Neural cell (in vitro differentiated cells): Measurements from ENCODE around the gene ATF2. TPM values are rescaled to one million over a fixed set of nuclear protein-coding genes. Genes with fewer than 3 reads are reported as not detected.

Experiments
- H2AFZ ChIP-seq: fragments of 200-600, 300-800 bp; sonication (generic), shearing (Covaris generic); 2 replicates; pipeline ENCODE4 v1.6.0; 2014; ENCODE audit warnings: low read depth, mild to moderate bottlenecking, antibody characterized with exemption, low read length, moderate library complexity
- H3F3A ChIP-seq: fragments of 200-600 bp; shearing (Covaris generic); 2 replicates; pipeline ENCODE4 v1.6.1; 2016; ENCODE audit warnings: mild to moderate bottlenecking, moderate library complexity, mixed read lengths, antibody characterized with exemption, low read length; ENCODE audit not compliant: insufficient read depth, poor library complexity, severe bottlenecking
- H3K27ac ChIP-seq: fragments of 200-600, 300-800 bp; sonication (generic), shearing (Covaris generic); 2 replicates; pipeline ENCODE4 v1.5.1; 2014; ENCODE audit warnings: mild to moderate bottlenecking, low read length, moderate library complexity
- H3K27me3 ChIP-seq: fragments of 300-800, 200-600 bp; sonication (generic), shearing (Covaris generic); 2 replicates; pipeline ENCODE4 v1.6.0; 2014; ENCODE audit warnings: mild to moderate bottlenecking, low read depth, low read length, moderate library complexity; ENCODE audit not compliant: insufficient read depth
- H3K36me3 ChIP-seq: fragments of 300-800, 200-600 bp; sonication (generic), shearing (Covaris generic); 2 replicates; pipeline ENCODE4 v1.5.1; 2014; ENCODE audit warnings: mild to moderate bottlenecking, antibody characterized with exemption, low read length, moderate library complexity; ENCODE audit not compliant: insufficient read depth
- H3K4me2 ChIP-seq: fragments of 300-800, 200-600 bp; sonication (generic), shearing (Covaris generic); 2 replicates; pipeline ENCODE4 v1.6.0; 2014; ENCODE audit warnings: mild to moderate bottlenecking, low read length
- H3K4me3 ChIP-seq: fragments of 300-800, 200-600 bp; sonication (generic), shearing (Covaris generic); 2 replicates; pipeline ENCODE4 v1.5.1; 2014; ENCODE audit warnings: mild to moderate bottlenecking, low read length, moderate library complexity
- H3K79me2 ChIP-seq: fragments of 200-600 bp; shearing (Covaris generic); replicated peaks from 2 replicates; pipeline ENCODE4 v1.6.0; 2014; ENCODE audit warnings: mild to moderate bottlenecking, low read length, moderate library complexity; ENCODE audit not compliant: insufficient read depth
- H3K9ac ChIP-seq: fragments of 300-800, 200-600 bp; sonication (generic), shearing (Covaris generic); 2 replicates; pipeline ENCODE4 v1.6.1; 2016; ENCODE audit warnings: mild to moderate bottlenecking, low read length, mixed read lengths
- H3K9me2 ChIP-seq: fragments of 200-600 bp; shearing (Covaris generic); 2 replicates; pipeline ENCODE4 v1.6.1; 2016; ENCODE audit warnings: mild to moderate bottlenecking, low read length, mixed read lengths; ENCODE audit not compliant: insufficient read depth
- H3K9me3 ChIP-seq: fragments of 200-600, 300-800 bp; sonication (generic), shearing (Covaris generic); 2 replicates; pipeline ENCODE4 v1.6.1; 2016; ENCODE audit warnings: mild to moderate bottlenecking, mixed run types, low read length, moderate library complexity, mixed read lengths
- H4K20me1 ChIP-seq: fragments of 200-600 bp; shearing (Covaris generic); 2 replicates; pipeline ENCODE4 v1.6.1; 2016; ENCODE audit warnings: mild to moderate bottlenecking, mixed run types; ENCODE audit not compliant: insufficient read depth
- EP300 ChIP-seq: fragments of 450-650 bp; conservative IDR thresholded peaks from 2 replicates; pipeline ENCODE4 v1.6.1; 2014; ENCODE audit warnings: antibody characterized with exemption, mild to moderate bottlenecking, moderate library complexity; ENCODE audit not compliant: poor library complexity, severe bottlenecking
- EZH2 ChIP-seq: fragments of 200-600, 300-800 bp; shearing (Covaris generic), sonication (generic); IDR thresholded peaks from 2 replicates; pipeline ENCODE4 v1.6.1; 2014; ENCODE audit warnings: antibody characterized with exemption, low read length, borderline replicate concordance, mild to moderate bottlenecking; ENCODE audit not compliant: insufficient read depth, poor library complexity, severe bottlenecking
- MXI1 ChIP-seq: fragments of 450-650 bp; conservative IDR thresholded peaks from 2 replicates; pipeline ENCODE4 v1.6.1; 2014; ENCODE audit warnings: antibody characterized with exemption, mild to moderate bottlenecking; ENCODE audit not compliant: poor library complexity, severe bottlenecking
- POLR2AphosphoS5 ChIP-seq: IDR thresholded peaks from 2 replicates; pipeline ENCODE4 v1.6.1; 2012
- RAD21 ChIP-seq: fragments of 450-650 bp; conservative IDR thresholded peaks from 2 replicates; pipeline ENCODE4 v1.6.1; 2014; ENCODE audit warnings: antibody characterized with exemption, mild to moderate bottlenecking, moderate library complexity
- SMC3 ChIP-seq: fragments of 450-650 bp; conservative IDR thresholded peaks from 2 replicates; pipeline ENCODE4 v1.6.1; 2014; ENCODE audit warnings: antibody characterized with exemption, mild to moderate bottlenecking, moderate library complexity; ENCODE audit not compliant: poor library complexity
- TAF1 ChIP-seq: IDR thresholded peaks from 2 replicates; pipeline ENCODE4 v1.6.1; 2012; ENCODE audit warnings: low read depth
- polyA plus RNA-seq: library from polyadenylated mRNA; depleted of rRNA; stranded (reverse); fragments of >200 nt; gene quantifications from 2 replicates; pipeline ENCODE4 v1.2.3, GENCODE V29; 2014
- TF ChIP-seq, protein P1 (sequence below): fragments of 450-650 bp; IDR thresholded peaks from 2 replicates; pipeline ENCODE4 v1.5.1; 2014; ENCODE audit warnings: antibody characterized with exemption, mild to moderate bottlenecking, moderate library complexity; ENCODE audit not compliant: poor library complexity, severe bottlenecking
- TF ChIP-seq, protein P2 (sequence below): IDR thresholded peaks from 2 replicates; pipeline ENCODE4 v1.6.1; 2012; ENCODE audit warnings: borderline replicate concordance

The ATF2 gene
- polyA plus RNA-seq, 1 donor from 2014 or later: 93.4 TPM

GRCh38 chr2:175175320-175175719 is 7.3 kb upstream of the ATF2 start:
- peaks cover 6% of the 10 kb centered on the region for H3K36me3 ChIP-seq
- H2AFZ ChIP-seq: no peak overlapping the region
- H3K9ac ChIP-seq: no peak overlapping the region
- no peak overlapping the region for H3K4me3 ChIP-seq
- H3F3A ChIP-seq: no peaks in the 10 kb centered on the region
- H3K79me2 ChIP-seq: peaks cover 15% of the 10 kb centered on the region
- no peak overlapping the region for H3K4me2 ChIP-seq
- H3K27ac ChIP-seq: no peak overlapping the region
- no peaks in the 10 kb centered on the region for H3K9me2 ChIP-seq
- TF ChIP-seq, protein P1, sequence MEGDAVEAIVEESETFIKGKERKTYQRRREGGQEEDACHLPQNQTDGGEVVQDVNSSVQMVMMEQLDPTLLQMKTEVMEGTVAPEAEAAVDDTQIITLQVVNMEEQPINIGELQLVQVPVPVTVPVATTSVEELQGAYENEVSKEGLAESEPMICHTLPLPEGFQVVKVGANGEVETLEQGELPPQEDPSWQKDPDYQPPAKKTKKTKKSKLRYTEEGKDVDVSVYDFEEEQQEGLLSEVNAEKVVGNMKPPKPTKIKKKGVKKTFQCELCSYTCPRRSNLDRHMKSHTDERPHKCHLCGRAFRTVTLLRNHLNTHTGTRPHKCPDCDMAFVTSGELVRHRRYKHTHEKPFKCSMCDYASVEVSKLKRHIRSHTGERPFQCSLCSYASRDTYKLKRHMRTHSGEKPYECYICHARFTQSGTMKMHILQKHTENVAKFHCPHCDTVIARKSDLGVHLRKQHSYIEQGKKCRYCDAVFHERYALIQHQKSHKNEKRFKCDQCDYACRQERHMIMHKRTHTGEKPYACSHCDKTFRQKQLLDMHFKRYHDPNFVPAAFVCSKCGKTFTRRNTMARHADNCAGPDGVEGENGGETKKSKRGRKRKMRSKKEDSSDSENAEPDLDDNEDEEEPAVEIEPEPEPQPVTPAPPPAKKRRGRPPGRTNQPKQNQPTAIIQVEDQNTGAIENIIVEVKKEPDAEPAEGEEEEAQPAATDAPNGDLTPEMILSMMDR: no peak
- TF ChIP-seq SMC3: no peak
- TF ChIP-seq EP300: no peak
- no peak for TF ChIP-seq RAD21
- TF ChIP-seq, protein P2, sequence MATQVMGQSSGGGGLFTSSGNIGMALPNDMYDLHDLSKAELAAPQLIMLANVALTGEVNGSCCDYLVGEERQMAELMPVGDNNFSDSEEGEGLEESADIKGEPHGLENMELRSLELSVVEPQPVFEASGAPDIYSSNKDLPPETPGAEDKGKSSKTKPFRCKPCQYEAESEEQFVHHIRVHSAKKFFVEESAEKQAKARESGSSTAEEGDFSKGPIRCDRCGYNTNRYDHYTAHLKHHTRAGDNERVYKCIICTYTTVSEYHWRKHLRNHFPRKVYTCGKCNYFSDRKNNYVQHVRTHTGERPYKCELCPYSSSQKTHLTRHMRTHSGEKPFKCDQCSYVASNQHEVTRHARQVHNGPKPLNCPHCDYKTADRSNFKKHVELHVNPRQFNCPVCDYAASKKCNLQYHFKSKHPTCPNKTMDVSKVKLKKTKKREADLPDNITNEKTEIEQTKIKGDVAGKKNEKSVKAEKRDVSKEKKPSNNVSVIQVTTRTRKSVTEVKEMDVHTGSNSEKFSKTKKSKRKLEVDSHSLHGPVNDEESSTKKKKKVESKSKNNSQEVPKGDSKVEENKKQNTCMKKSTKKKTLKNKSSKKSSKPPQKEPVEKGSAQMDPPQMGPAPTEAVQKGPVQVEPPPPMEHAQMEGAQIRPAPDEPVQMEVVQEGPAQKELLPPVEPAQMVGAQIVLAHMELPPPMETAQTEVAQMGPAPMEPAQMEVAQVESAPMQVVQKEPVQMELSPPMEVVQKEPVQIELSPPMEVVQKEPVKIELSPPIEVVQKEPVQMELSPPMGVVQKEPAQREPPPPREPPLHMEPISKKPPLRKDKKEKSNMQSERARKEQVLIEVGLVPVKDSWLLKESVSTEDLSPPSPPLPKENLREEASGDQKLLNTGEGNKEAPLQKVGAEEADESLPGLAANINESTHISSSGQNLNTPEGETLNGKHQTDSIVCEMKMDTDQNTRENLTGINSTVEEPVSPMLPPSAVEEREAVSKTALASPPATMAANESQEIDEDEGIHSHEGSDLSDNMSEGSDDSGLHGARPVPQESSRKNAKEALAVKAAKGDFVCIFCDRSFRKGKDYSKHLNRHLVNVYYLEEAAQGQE: no peak
- no peak for TF ChIP-seq POLR2AphosphoS5
- no peak for TF ChIP-seq EZH2
- TF ChIP-seq MXI1: no peak
- H3K27me3 ChIP-seq: no peaks in the 10 kb centered on the region
- no peaks in the 10 kb centered on the region for H4K20me1 ChIP-seq
- H3K9me3 ChIP-seq: no peaks in the 10 kb centered on the region

GRCh38 chr2:175170659-175171304 is 2.8 kb upstream of the ATF2 start:
- H3K27ac ChIP-seq: no peak overlapping the region
- H3K4me3 ChIP-seq: no peak overlapping the region
- H2AFZ ChIP-seq: no peak overlapping the region
- no peaks in the 10 kb centered on the region for H3K9me3 ChIP-seq
- H4K20me1 ChIP-seq: peaks cover 4% of the 10 kb centered on the region
- no peak overlapping the region for H3K4me2 ChIP-seq
- H3K27me3 ChIP-seq: no peaks in the 10 kb centered on the region
- H3F3A ChIP-seq: no peaks in the 10 kb centered on the region
- no peak overlapping the region for H3K9ac ChIP-seq
- H3K79me2 ChIP-seq: peaks cover 18% of the 10 kb centered on the region
- H3K36me3 ChIP-seq: no peaks in the 10 kb centered on the region
- no peaks in the 10 kb centered on the region for H3K9me2 ChIP-seq
- TF ChIP-seq RAD21 (no peak), EP300 (no peak), EZH2 (no peak), TAF1 (no peak), SMC3 (no peak), POLR2AphosphoS5 (no peak), MXI1 (no peak)
- TF ChIP-seq, protein P1: no peak
- TF ChIP-seq, protein P2: no peak
